ENCODE data around the gene TBC1D22A.

GRCh38 chr22:47036936-47037485, 274.6 kb downstream of the TBC1D22A start:
- TF ChIP-seq EP300 (IDR thresholded peaks at IDR 0.05) (no peak), CTCF (IDR thresholded peaks at IDR 0.05) (no peak)

Data from upper lobe of left lung (tissue), 4 donors.